Endothelial cell of umbilical vein (primary cell): Measurements from ENCODE around the gene LGI4. TPM values are rescaled to one million over a fixed set of nuclear protein-coding genes. Genes with fewer than 3 reads are reported as not detected.

ENCODE experiments used
- BruUV-seq: library from RNA; stranded (reverse); fragments of 400-500 nt; replicated peaks from 2 replicates; lab custom pipeline; 2021; lab: Mats Ljungman, UMichigan
- CTCF ChIA-PET: fragments of 300-600, 350-600 bp; sonication (Branson Sonifier 250); formaldehyde crosslinking; loops from one replicate; lab custom pipeline; 2021; ENCODE audit warnings: antibody characterized with exemption, inconsistent platforms; lab: Charles Lee
- POLR2A ChIA-PET: fragments of 300-600, 350-600 bp; sonication (Branson Sonifier 250); formaldehyde crosslinking; loops from one replicate; lab custom pipeline; 2021; ENCODE audit warnings: antibody characterized with exemption, inconsistent platforms; lab: Charles Lee
- DNase-seq: peaks from one replicate; pipeline ENCODE4 v3.0.0-alpha.2; 2011; ENCODE audit warnings: low read depth, low spot score
- FAIRE-seq: peaks from 2 replicates; lab custom pipeline; 2011; peaks lifted over from hg19 to GRCh38; lab: Jason Lieb, UNC
- H2AFZ ChIP-seq: 2 replicates; pipeline ENCODE4 v1.6.0; 2012; ENCODE audit warnings: low read depth, low read length, control low read depth, inconsistent platforms
- H3K27ac ChIP-seq: 2 replicates; pipeline ENCODE4 v1.5.1; 2011; ENCODE audit warnings: low read depth, mild to moderate bottlenecking, control low read depth, low read length, moderate library complexity; ENCODE audit not compliant: insufficient read depth
- H3K27me3 ChIP-seq, 2 experiments: 2 replicates each; pipeline versions ENCODE4 v1.6.0 to v1.6.1; 2011; ENCODE audit warnings: low read length in 2 of 2, mixed read lengths in 1 of 2; ENCODE audit not compliant: control insufficient read depth in 2 of 2, insufficient read depth in 2 of 2
- H3K36me3 ChIP-seq, 2 experiments: 2 replicates in 1 of 2; 3 replicates in 1 of 2; pipeline ENCODE4 v1.5.1; 2011; ENCODE audit warnings: low read length in 2 of 2, mild to moderate bottlenecking in 1 of 2, moderate library complexity in 1 of 2; ENCODE audit not compliant: control insufficient read depth in 2 of 2, insufficient read depth in 2 of 2; ENCODE audit errors: extremely low read depth in 1 of 2
- H3K4me1 ChIP-seq: 3 replicates; pipeline ENCODE4 v1.5.1; 2011; ENCODE audit warnings: mild to moderate bottlenecking, low read length; ENCODE audit not compliant: control insufficient read depth, insufficient read depth; ENCODE audit errors: extremely low read depth
- H3K4me2 ChIP-seq: 2 replicates; pipeline ENCODE4 v1.6.1; 2011; ENCODE audit warnings: low read length, control low read depth, mixed read lengths; ENCODE audit not compliant: insufficient read depth
- H3K4me3 ChIP-seq, 3 experiments: fragments of 200-600 bp in 1 of 3; sonication (generic), shearing (Covaris generic) in 1 of 3; replicated peaks in 1 of 3; 2 replicates each; pipeline ENCODE4 v1.5.1; 2011 to 2016; ENCODE audit warnings: control low read depth in 3 of 3, low read length in 3 of 3, mild to moderate bottlenecking in 2 of 3, inconsistent platforms in 1 of 3, low read depth in 1 of 3, moderate library complexity in 1 of 3; ENCODE audit not compliant: insufficient read depth in 1 of 3
- H3K79me2 ChIP-seq: 2 replicates; pipeline ENCODE4 v1.6.0; 2012; ENCODE audit warnings: low read length, inconsistent platforms; ENCODE audit not compliant: control insufficient read depth, insufficient read depth
- H3K9ac ChIP-seq: replicated peaks from 2 replicates; pipeline ENCODE3; 2011; ENCODE audit warnings: low read length, control low read depth; ENCODE audit not compliant: insufficient read depth; ENCODE audit errors: extremely low read depth
- H3K9me1 ChIP-seq: replicated peaks from 3 replicates; pipeline ENCODE4 v1.6.0; 2011; ENCODE audit warnings: mild to moderate bottlenecking, low read length; ENCODE audit not compliant: control insufficient read depth, insufficient read depth; ENCODE audit errors: extremely low read depth
- H3K9me3 ChIP-seq: replicated peaks from 2 replicates; pipeline ENCODE4 v1.5.1; 2012; ENCODE audit warnings: low read length, inconsistent platforms; ENCODE audit not compliant: control insufficient read depth, insufficient read depth
- H4K20me1 ChIP-seq: replicated peaks from 2 replicates; pipeline ENCODE3; 2011; ENCODE audit warnings: mild to moderate bottlenecking, low read length; ENCODE audit not compliant: control insufficient read depth, insufficient read depth; ENCODE audit errors: extremely low read depth
- EZH2 ChIP-seq: IDR thresholded peaks from 2 replicates; pipeline ENCODE4 v1.6.1; 2012; ENCODE audit warnings: borderline replicate concordance, low read depth, mild to moderate bottlenecking, moderate library complexity, low read length, inconsistent platforms; ENCODE audit not compliant: severe bottlenecking
- FOS ChIP-seq: IDR thresholded peaks from 2 replicates; pipeline ENCODE4 v1.6.1; 2011; ENCODE audit warnings: mild to moderate bottlenecking, low read length, moderate library complexity, borderline replicate concordance; ENCODE audit not compliant: insufficient read depth
- GATA2 ChIP-seq: IDR thresholded peaks from 2 replicates; pipeline ENCODE4 v1.7.0; 2011; ENCODE audit warnings: low read depth, mild to moderate bottlenecking, moderate library complexity, mixed read lengths, low read length; ENCODE audit not compliant: insufficient read length, insufficient read depth
- JUN ChIP-seq: IDR thresholded peaks from 2 replicates; pipeline ENCODE4 v1.6.1; 2011; ENCODE audit warnings: borderline replicate concordance, low read depth; ENCODE audit not compliant: insufficient read length, insufficient read depth
- MYC ChIP-seq: IDR thresholded peaks from one replicate; pipeline ENCODE4 v1.6.1; 2011; ENCODE audit warnings: mild to moderate bottlenecking, low read depth, low read length
- POLR2A ChIP-seq: IDR thresholded peaks from 2 replicates; pipeline ENCODE4 v1.6.1; 2012; ENCODE audit warnings: low read depth, mild to moderate bottlenecking, control low read depth, low read length
- POLR2AphosphoS5 ChIP-seq: IDR thresholded peaks from 2 replicates; pipeline ENCODE4 v1.6.1; 2012; ENCODE audit warnings: low read depth, mild to moderate bottlenecking, control low read depth, low read length, moderate library complexity; ENCODE audit not compliant: insufficient read depth
- dilution Hi-C: fragments of 300-500 bp; cut with MboI; formaldehyde crosslinking; loops from one replicate; pipeline ENCODE4 v1.15.0; 2019; ENCODE audit warnings: low sequenced_read_pairs; ENCODE audit not compliant: extremely low pct_ligation_motif_present
- intact Hi-C: fragments of 100-400 bp; cut with micrococcal nuclease; formaldehyde crosslinking; loops from one replicate; pipeline ENCODE4 v1.10.0; 2022
- polyA plus RNA-seq, 4 experiments: library from polyadenylated mRNA; depleted of rRNA in 3 of 4; stranded (reverse) in 3 of 4; unstranded in 1 of 4; fragments of >200 nt; gene quantifications; 2 replicates each; pipeline versions ENCODE4 v1.2.1 to v1.2.3, GENCODE V29; 2011 to 2012; ENCODE audit warnings: missing spikeins in 1 of 4
- total RNA-seq: library from RNA; stranded (reverse); gene quantifications from 2 replicates; pipeline ENCODE4 v1.2.3, GENCODE V29; 2021
- TF ChIP-seq, protein P1 (sequence below), 2 donors: IDR thresholded peaks; 1 replicate in 1 of 2; 2 replicates in 1 of 2; pipeline ENCODE4 v1.5.1; 2011; ENCODE audit warnings: low read length in 2 of 2, mild to moderate bottlenecking in 2 of 2, moderate library complexity in 2 of 2, control low read depth in 1 of 2, inconsistent platforms in 1 of 2, low read depth in 1 of 2; ENCODE audit not compliant: insufficient read depth in 1 of 2; ENCODE audit errors: extremely low read depth in 1 of 2
- TF ChIP-seq, protein P2 (sequence below): IDR thresholded peaks from 2 replicates; pipeline ENCODE4 v1.6.1; 2011; ENCODE audit not compliant: insufficient read depth, insufficient read length

LGI4 gene
- total and polyA plus RNA-seq, 2 donors (not counting 3 experiments of a cell fraction or from before 2014, with no cell fraction given): not detected

DNA sequence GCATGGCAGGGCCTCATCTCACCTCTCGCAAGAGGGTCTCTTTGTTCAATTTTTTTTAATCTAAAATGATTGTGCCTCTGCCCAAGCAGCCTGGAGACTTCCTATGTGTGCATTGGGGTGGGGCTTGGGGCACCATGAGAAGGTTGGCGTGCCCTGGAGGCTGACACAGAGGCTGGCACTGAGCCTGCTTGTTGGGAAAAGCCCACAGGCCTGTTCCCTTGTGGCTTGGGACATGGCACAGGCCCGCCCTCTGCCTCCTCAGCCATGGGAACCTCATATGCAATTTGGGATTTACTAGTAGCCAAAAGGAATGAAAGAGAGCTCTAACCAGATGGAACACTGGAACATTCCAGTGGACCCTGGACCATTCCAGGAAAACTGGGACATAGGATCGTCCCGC, 11.3 kb downstream of the LGI4 start:
- Histone ChIP-seq H3K4me2 (no peak overlapping the region), H3K4me3 (no peak overlapping the region), H3K4me1 (peaks cover 3% of the 10 kb centered on the region), H3K9ac (no peak overlapping the region), H3K36me3 (no peaks in the 10 kb centered on the region), H3K9me3 (no peaks in the 10 kb centered on the region), H2AFZ (no peak overlapping the region), H3K27ac (no peak overlapping the region), H4K20me1 (no peaks in the 10 kb centered on the region), H3K27me3 (no peaks in the 10 kb centered on the region), H3K79me2 (no peaks in the 10 kb centered on the region), H3K9me1 (no peaks in the 10 kb centered on the region)
- dilution Hi-C loops: no loop called here
- intact Hi-C loops: no loop called here
- DNase-seq (no peak), FAIRE-seq (no peak)
- POLR2A ChIA-PET: no interaction called here
- TF ChIP-seq MYC (no peak), EZH2 (no peak), POLR2A (no peak), FOS (no peak), JUN (no peak), GATA2 (no peak), POLR2AphosphoS5 (no peak)
- TF ChIP-seq, protein P1, sequence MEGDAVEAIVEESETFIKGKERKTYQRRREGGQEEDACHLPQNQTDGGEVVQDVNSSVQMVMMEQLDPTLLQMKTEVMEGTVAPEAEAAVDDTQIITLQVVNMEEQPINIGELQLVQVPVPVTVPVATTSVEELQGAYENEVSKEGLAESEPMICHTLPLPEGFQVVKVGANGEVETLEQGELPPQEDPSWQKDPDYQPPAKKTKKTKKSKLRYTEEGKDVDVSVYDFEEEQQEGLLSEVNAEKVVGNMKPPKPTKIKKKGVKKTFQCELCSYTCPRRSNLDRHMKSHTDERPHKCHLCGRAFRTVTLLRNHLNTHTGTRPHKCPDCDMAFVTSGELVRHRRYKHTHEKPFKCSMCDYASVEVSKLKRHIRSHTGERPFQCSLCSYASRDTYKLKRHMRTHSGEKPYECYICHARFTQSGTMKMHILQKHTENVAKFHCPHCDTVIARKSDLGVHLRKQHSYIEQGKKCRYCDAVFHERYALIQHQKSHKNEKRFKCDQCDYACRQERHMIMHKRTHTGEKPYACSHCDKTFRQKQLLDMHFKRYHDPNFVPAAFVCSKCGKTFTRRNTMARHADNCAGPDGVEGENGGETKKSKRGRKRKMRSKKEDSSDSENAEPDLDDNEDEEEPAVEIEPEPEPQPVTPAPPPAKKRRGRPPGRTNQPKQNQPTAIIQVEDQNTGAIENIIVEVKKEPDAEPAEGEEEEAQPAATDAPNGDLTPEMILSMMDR (IDR thresholded peaks at IDR 0.05; ENCODE audit: extremely low read depth in 1 of 2, insufficient read depth in 1 of 2, low read depth in 1 of 2, low read length in 2 of 2): no peak
- TF ChIP-seq, protein P2, sequence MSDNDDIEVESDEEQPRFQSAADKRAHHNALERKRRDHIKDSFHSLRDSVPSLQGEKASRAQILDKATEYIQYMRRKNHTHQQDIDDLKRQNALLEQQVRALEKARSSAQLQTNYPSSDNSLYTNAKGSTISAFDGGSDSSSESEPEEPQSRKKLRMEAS: no peak
- CTCF ChIA-PET: interaction anchor here (1.0 to 1.2 kb wide), 2 partner anchors 12 kb away, joined by 3 to 4 read pairs; partner anchors contain the start of gene LGI4
- BruUV-seq: no TSS peak
